H1 (cell line): ENCODE results near the gene ZBTB40. TPM values are rescaled to one million over a fixed set of nuclear protein-coding genes. Genes with fewer than 3 reads are reported as not detected.

Source experiments
- CTCF ChIA-PET: fragments of 300-600 bp; sonication (Branson Sonifier 250); formaldehyde crosslinking; loops from one replicate; lab custom pipeline; 2021; ENCODE audit not compliant: partially characterized antibody; lab: Charles Lee
- POLR2A ChIA-PET: fragments of 300-600 bp; sonication (Branson Sonifier 250); formaldehyde crosslinking; loops from one replicate; lab custom pipeline; 2021; ENCODE audit warnings: inconsistent platforms; ENCODE audit not compliant: partially characterized antibody; lab: Charles Lee
- DNase-seq, 2 experiments: peaks; one replicate each; pipeline versions ENCODE4 v3.0.0 to v3.0.0-alpha.2; 2010 to 2022; ENCODE audit warnings: low spot score in 2 of 2, low read depth in 1 of 2, mixed read lengths in 1 of 2
- FAIRE-seq: peaks from 2 replicates; lab custom pipeline; 2011; peaks lifted over from hg19 to GRCh38; lab: Jason Lieb, UNC
- H2AFZ ChIP-seq: 2 replicates; pipeline ENCODE4 v1.8.1; 2012; ENCODE audit warnings: low read length, inconsistent platforms
- H2AK5ac ChIP-seq: 2 replicates; pipeline ENCODE4 v1.6.1; 2013; ENCODE audit warnings: low read depth, low read length
- H2BK120ac ChIP-seq: replicated peaks from 2 replicates; pipeline ENCODE3; 2013; ENCODE audit warnings: low read depth, low read length, inconsistent platforms
- H2BK12ac ChIP-seq: 2 replicates; pipeline ENCODE4 v1.6.1; 2013; ENCODE audit warnings: low read depth, low read length
- H2BK15ac ChIP-seq: 2 replicates; pipeline ENCODE4 v1.6.1; 2013; ENCODE audit warnings: low read length
- H2BK20ac ChIP-seq: 2 replicates; pipeline ENCODE4 v1.6.1; 2013; ENCODE audit warnings: low read length
- H2BK5ac ChIP-seq: 2 replicates; pipeline ENCODE4 v1.6.1; 2013; ENCODE audit warnings: low read depth, low read length
- H3K14ac ChIP-seq: 2 replicates; pipeline ENCODE4 v1.6.1; 2013; ENCODE audit warnings: inconsistent platforms; ENCODE audit not compliant: insufficient read length
- H3K18ac ChIP-seq: 2 replicates; pipeline ENCODE4 v1.6.1; 2013; ENCODE audit warnings: low read length; ENCODE audit errors: extremely low read depth
- H3K23ac ChIP-seq: 2 replicates; pipeline ENCODE4 v1.6.1; 2013; ENCODE audit warnings: inconsistent platforms; ENCODE audit not compliant: insufficient read length
- H3K23me2 ChIP-seq: 2 replicates; pipeline ENCODE4 v1.6.1; 2013; ENCODE audit warnings: low read depth, low read length
- H3K27ac ChIP-seq: 2 replicates; pipeline ENCODE4 v1.6.1; 2011; ENCODE audit warnings: low read depth, low read length, inconsistent platforms
- H3K27me3 ChIP-seq, 4 experiments: replicated peaks in 1 of 4; 1 replicate in 1 of 4; 2 replicates in 3 of 4; pipeline versions ENCODE4 v1.6.1 to v1.8.1; 2011 to 2013; ENCODE audit warnings: low read length in 3 of 4, mild to moderate bottlenecking in 3 of 4, inconsistent platforms in 2 of 4, mixed read lengths in 2 of 4, moderate library complexity in 1 of 4; ENCODE audit not compliant: control insufficient read depth in 3 of 4, insufficient read depth in 3 of 4; ENCODE audit errors: extremely low read depth in 1 of 4
- H3K36me3 ChIP-seq, 4 experiments: 2 replicates each; pipeline versions ENCODE4 v1.6.1 to v1.8.1; 2011 to 2013; ENCODE audit warnings: mild to moderate bottlenecking in 4 of 4, low read length in 3 of 4, moderate library complexity in 2 of 4, control low read depth in 1 of 4, inconsistent platforms in 1 of 4; ENCODE audit not compliant: insufficient read depth in 4 of 4, control insufficient read depth in 2 of 4
- H3K4ac ChIP-seq: replicated peaks from 2 replicates; pipeline ENCODE3; 2013; ENCODE audit warnings: low read length, low read depth, mixed read lengths, inconsistent platforms; ENCODE audit not compliant: insufficient read length
- H3K4me1 ChIP-seq, 4 experiments: replicated peaks in 1 of 4; 1 replicate in 1 of 4; 2 replicates in 3 of 4; pipeline versions ENCODE4 v1.6.1 to v1.8.1; 2011 to 2013; ENCODE audit warnings: low read length in 3 of 4, inconsistent platforms in 2 of 4, mixed read lengths in 1 of 4; ENCODE audit not compliant: insufficient read depth in 4 of 4, control insufficient read depth in 3 of 4
- H3K4me2 ChIP-seq, 2 experiments: 2 replicates each; pipeline versions ENCODE4 v1.6.1 to v1.8.1; 2011 to 2013; ENCODE audit warnings: low read depth in 2 of 2, low read length in 2 of 2, control low read depth in 1 of 2, inconsistent platforms in 1 of 2, mild to moderate bottlenecking in 1 of 2; ENCODE audit not compliant: insufficient read depth in 1 of 2
- H3K4me3 ChIP-seq, 4 experiments: fragments of 200-600, 300-600 bp in 1 of 4; sonication (generic), shearing (Covaris generic), sonication (Bioruptor Twin) in 1 of 4; 2 replicates each; pipeline versions ENCODE4 v1.5.1 to v1.8.1; 2011 to 2016; ENCODE audit warnings: low read length in 4 of 4, low read depth in 3 of 4, control low read depth in 2 of 4, inconsistent platforms in 2 of 4, mild to moderate bottlenecking in 2 of 4, mixed read lengths in 1 of 4, moderate library complexity in 1 of 4; ENCODE audit not compliant: insufficient read depth in 2 of 4; ENCODE audit errors: extremely low read depth in 1 of 4
- H3K56ac ChIP-seq: replicated peaks from 2 replicates; pipeline ENCODE3; 2013; ENCODE audit warnings: low read depth, mild to moderate bottlenecking, mixed read lengths, low read length, inconsistent platforms; ENCODE audit not compliant: insufficient read length
- H3K79me1 ChIP-seq: 2 replicates; pipeline ENCODE4 v1.6.1; 2013; ENCODE audit warnings: low read depth, low read length, control low read depth
- H3K79me2 ChIP-seq, 2 experiments: 2 replicates each; pipeline versions ENCODE4 v1.6.1 to v1.8.1; 2012 to 2013; ENCODE audit warnings: low read length in 2 of 2, mild to moderate bottlenecking in 2 of 2, inconsistent platforms in 1 of 2; ENCODE audit not compliant: insufficient read depth in 2 of 2, control insufficient read depth in 1 of 2
- H3K9ac ChIP-seq, 4 experiments: replicated peaks in 1 of 4; 1 replicate in 1 of 4; 2 replicates in 3 of 4; pipeline versions ENCODE4 v1.6.1 to v1.8.1; 2011 to 2013; ENCODE audit warnings: low read depth in 3 of 4, low read length in 3 of 4, control low read depth in 2 of 4, mild to moderate bottlenecking in 2 of 4, moderate library complexity in 2 of 4, inconsistent platforms in 1 of 4; ENCODE audit errors: extremely low read depth in 1 of 4
- H3K9me3 ChIP-seq, 2 experiments: 2 replicates each; pipeline versions ENCODE4 v1.6.1 to v1.8.1; 2012 to 2013; ENCODE audit warnings: mild to moderate bottlenecking in 2 of 2, moderate library complexity in 2 of 2, control low read depth in 1 of 2, inconsistent platforms in 1 of 2, low read depth in 1 of 2, low read length in 1 of 2, mixed read lengths in 1 of 2; ENCODE audit not compliant: insufficient read depth in 2 of 2
- H4K20me1 ChIP-seq, 2 experiments: replicated peaks in 1 of 2; 2 replicates each; pipeline versions ENCODE3 to v1.8.1; 2011 to 2013; ENCODE audit warnings: inconsistent platforms in 2 of 2, low read length in 2 of 2, mild to moderate bottlenecking in 1 of 2; ENCODE audit not compliant: insufficient read depth in 2 of 2, control insufficient read depth in 1 of 2
- H4K5ac ChIP-seq: 2 replicates; pipeline ENCODE4 v1.6.1; 2013; ENCODE audit warnings: low read length, low read depth, mixed read lengths, inconsistent platforms; ENCODE audit not compliant: insufficient read length
- H4K8ac ChIP-seq: 2 replicates; pipeline ENCODE4 v1.8.0; 2013; ENCODE audit warnings: mild to moderate bottlenecking, moderate library complexity, low read length, inconsistent platforms; ENCODE audit not compliant: insufficient read depth; ENCODE audit errors: extremely low read depth
- H4K91ac ChIP-seq: replicated peaks from 2 replicates; pipeline ENCODE3; 2013; ENCODE audit warnings: low read length, mixed read lengths, inconsistent platforms; ENCODE audit not compliant: insufficient read length
- BCL11A ChIP-seq, 2 experiments: IDR thresholded peaks; one replicate each; pipeline ENCODE4 v1.6.1; 2011; ENCODE audit warnings: low read depth in 2 of 2, low read length in 2 of 2, mild to moderate bottlenecking in 2 of 2
- EZH2 ChIP-seq: fragments of 200-600 bp; sonication (generic); IDR thresholded peaks from 2 replicates; pipeline ENCODE4 v1.7.1; 2012; ENCODE audit warnings: low read depth, mild to moderate bottlenecking, moderate library complexity, low read length, inconsistent platforms; ENCODE audit not compliant: severe bottlenecking
- GTF2F1 ChIP-seq: IDR thresholded peaks from 2 replicates; pipeline ENCODE4 v1.6.1; 2012; ENCODE audit warnings: low read depth, low read length, improper control_type of control experiment, borderline replicate concordance
- MAFK ChIP-seq: IDR thresholded peaks from 2 replicates; pipeline ENCODE4 v1.6.1; 2012; ENCODE audit warnings: low read depth, mild to moderate bottlenecking, improper control_type of control experiment, low read length
- NRF1 ChIP-seq: IDR thresholded peaks from 2 replicates; pipeline ENCODE4 v1.6.1; 2011; ENCODE audit warnings: mild to moderate bottlenecking, low read depth, low read length, improper control_type of control experiment
- SIN3A ChIP-seq, 2 experiments: IDR thresholded peaks in 1 of 2; conservative IDR thresholded peaks in 1 of 2; 2 replicates each; pipeline ENCODE4 v1.6.1; 2011 to 2012; ENCODE audit warnings: low read length in 2 of 2, improper control_type of control experiment in 1 of 2, low read depth in 1 of 2, mild to moderate bottlenecking in 1 of 2
- WGBS, 2 experiments: shearing (Covaris generic) in 1 of 2; methylation state at CpG; one replicate each; pipeline versions ENCODE4 v1.1.6 to v1.1.7; 2013 to 2015; ENCODE audit warnings: low lambda C conversion rate in 2 of 2, mixed read lengths in 2 of 2, inconsistent platforms in 1 of 2, low coverage in 1 of 2, missing lambda C conversion rate in 1 of 2; ENCODE audit not compliant: insufficient replicate concordance in 2 of 2, insufficient coverage in 1 of 2, insufficient read length in 1 of 2; ENCODE audit errors: extremely low coverage in 1 of 2, missing lambda C conversion rate in 1 of 2; 5-methylcytosine and 5-hydroxymethylcytosine counted together
- polyA plus RNA-seq, 7 experiments: library from polyadenylated mRNA; depleted of rRNA in 3 of 7; stranded (reverse) in 5 of 7; unstranded in 2 of 7; fragments of >200 nt in 5 of 7; fragments of 200-250 nt in 2 of 7; gene quantifications; 1 replicate in 5 of 7; 2 replicates in 1 of 7; 4 replicates in 1 of 7; pipeline versions ENCODE4 v1.2.1 to v1.2.3, GENCODE V29; 2011 to 2013; ENCODE audit warnings: missing spikeins in 2 of 7, mixed read lengths in 2 of 7
- total RNA-seq: library from RNA; stranded (reverse); fragmentation: NEBNext Ultra II Directional; extraction: Animal tissue kit (Norgen Biotek cat#: 25700); gene quantifications from 2 replicates; pipeline ENCODE4 v1.2.1, GENCODE V29; 2021

ZBTB40 gene
- total and polyA plus RNA-seq, 2 of the 8 experiments (the other 6 are each of a cell fraction or from before 2014, with no cell fraction given), result 3.1 to 19.3 TPM

DNA sequence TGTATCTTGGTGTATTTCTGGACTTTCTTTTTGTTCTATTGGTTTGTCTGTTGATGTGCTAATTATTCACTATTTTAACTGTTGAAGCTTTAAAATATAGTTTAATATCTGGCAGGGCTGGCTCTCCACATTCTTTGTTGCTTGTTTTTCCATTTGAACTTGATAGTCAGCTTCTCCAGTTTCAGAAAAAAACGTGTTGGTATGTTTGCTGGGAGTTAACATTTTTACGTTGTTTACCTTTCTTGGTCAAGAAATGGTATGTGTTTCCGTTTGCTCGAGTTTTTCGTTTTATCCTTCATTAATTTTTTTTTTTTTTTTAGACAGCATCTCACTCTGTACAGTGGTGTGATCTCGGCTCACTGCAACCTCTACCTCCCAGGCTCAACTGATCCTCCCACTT lies 16.9 kb upstream of the ZBTB40 start:
- DNase-seq (no peak), FAIRE-seq (no peak)
- Histone ChIP-seq H3K9ac (no peak overlapping the region), H2AK5ac (no peak overlapping the region), H3K9me3 (no peaks in the 10 kb centered on the region), H3K79me1 (no peaks in the 10 kb centered on the region), H3K27ac (no peak overlapping the region), H2BK120ac (no peak overlapping the region), H3K4ac (no peak overlapping the region), H3K4me3 (no peak overlapping the region), H2BK12ac (no peak overlapping the region), H3K36me3 (no peaks in the 10 kb centered on the region; a peak in 1 of 8 replicates), H2BK20ac (no peak overlapping the region), H2BK5ac (no peak overlapping the region), H4K20me1 (no peaks in the 10 kb centered on the region), H3K56ac (no peak overlapping the region), H4K91ac (no peak overlapping the region), H3K14ac (no peak overlapping the region), H3K18ac (no peak overlapping the region), H3K27me3 (no peaks in the 10 kb centered on the region), H3K4me2 (no peak overlapping the region), H2BK15ac (no peak overlapping the region), H3K4me1 (no peaks in the 10 kb centered on the region), H4K8ac (no peak overlapping the region), H4K5ac (no peak overlapping the region), H3K23me2 (no peaks in the 10 kb centered on the region), H3K23ac (no peak overlapping the region), H2AFZ (no peak overlapping the region), H3K79me2 (no peaks in the 10 kb centered on the region)
- CTCF ChIA-PET, result no interaction called here
- TF ChIP-seq SIN3A (conservative IDR thresholded peaks at IDR 0.05 in 1 of 2, IDR thresholded peaks at IDR 0.05 in 1 of 2; ENCODE audit: low read depth in 1 of 2, low read length in 2 of 2) (no peak), GTF2F1 (no peak), EZH2 (no peak), BCL11A (IDR thresholded peaks at IDR 0.05; ENCODE audit: low read depth in 2 of 2, low read length in 2 of 2) (no peak), MAFK (no peak), NRF1 (no peak)
- WGBS, 2 experiments, result 87% methylated on average over 6 of the region's 6 CpGs; no CpG with 5 or more reads in 1 of the 2 experiments
- POLR2A ChIA-PET, result no interaction called here
